ENCODE data around the gene FADS6. TPM values are rescaled to one million over a fixed set of nuclear protein-coding genes. Genes with fewer than 3 reads are reported as not detected.
A peak's percentile ranks its signal among the peaks of the same experiment; 100 is the strongest.

Gene FADS6
- total and polyA plus RNA-seq, 12 donors = 0.92 to 15.3 (median 6.0) TPM

GRCh38 chr17:74866198-74866835, 27.1 kb downstream of the FADS6 start:
- Histone ChIP-seq H3K27me3 (no peaks in the 10 kb centered on the region), H3K4me3 (no peak overlapping the region), H3K36me3 (replicated peaks in 1 of 2) (peaks cover 0 to 9% of the 10 kb centered on the region in 2 donors), H3K9me3 (replicated peaks in 1 of 3) (no peaks in the 10 kb centered on the region), H3K4me1 (replicated peaks in 1 of 2) (peaks cover 33 to 66% of the 10 kb centered on the region in 2 donors), H3K27ac (peak overlapping the region in 2 of 5 donors; percentile 7 to 41)
- intact Hi-C loops (cut with DNase I) = no loop called here
- WGBS, 4 donors = 45 to 72% (median 55%) methylated on average over 11 to 19 of the region's 19 CpGs
- peak in 1 of 7 donors; percentile 52 for DNase-seq
- TF ChIP-seq POLR2A (IDR thresholded peaks at IDR 0.05) = no peak
- TF ChIP-seq CTCF (IDR thresholded peaks at IDR 0.05) = no peak

- 37 to 67% (median 49%) methylated on average over 4 to 19 of the region's 19 CpGs for WGBS, 4 donors
Observed at GRCh38 chr17:74865504-74866197, 27.8 kb downstream of the FADS6 start.

GRCh38 chr17:74864866-74865395, 28.5 kb downstream of the FADS6 start:
- H3K36me3 ChIP-seq (replicated peaks in 1 of 2) = peaks cover 0 to 9% of the 10 kb centered on the region in 2 donors
- intact Hi-C loops (cut with DNase I) = loop anchor here (2.0 to 5.0 kb wide), 4 partner anchors 72 to 123 kb away; partner anchors contain the start of gene NHERF1 (in 1 of the 2)
- peak; percentile 92 to 98 (median 96) for TF ChIP-seq CTCF (IDR thresholded peaks at IDR 0.05)
- TF ChIP-seq POLR2A (IDR thresholded peaks at IDR 0.05) = no peak
- H3K9me3 ChIP-seq (replicated peaks in 1 of 3) = no peaks in the 10 kb centered on the region
- peak overlapping the region in 3 of 5 donors; percentile 40 to 64 (median 45) for H3K27ac ChIP-seq
- H3K4me3 ChIP-seq = no peak overlapping the region
- peaks cover 37 to 76% of the 10 kb centered on the region in 2 donors for H3K4me1 ChIP-seq (replicated peaks in 1 of 2)
- peak; percentile 77 to 93 (median 81) for DNase-seq
- H3K27me3 ChIP-seq = no peaks in the 10 kb centered on the region
- 18 to 27% (median 19%) methylated on average over 8 to 11 of the region's 11 CpGs for WGBS, 4 donors

More at GRCh38 chr17:74865504-74866197, 27.8 kb downstream of the FADS6 start:
- peak overlapping the region in 1 of 4 donors; percentile 9 for H3K4me3 ChIP-seq
- H3K9me3 ChIP-seq (replicated peaks in 1 of 3) = no peaks in the 10 kb centered on the region
- intact Hi-C loops (cut with DNase I) = loop anchor here in 1 of 2 donors (2.0 kb wide), 1 partner anchor 73 kb away; no protein-coding TSS in a partner anchor
- peaks cover 0 to 9% of the 10 kb centered on the region in 2 donors for H3K36me3 ChIP-seq (replicated peaks in 1 of 2)
- peak in 3 of 7 donors; percentile 41 to 52 (median 49) for DNase-seq
- peak overlapping the region in 1 of 5 donors; percentile 41 for H3K27ac ChIP-seq
- peaks cover 39 to 72% of the 10 kb centered on the region in 2 donors for H3K4me1 ChIP-seq (replicated peaks in 1 of 2)
- H3K27me3 ChIP-seq = no peaks in the 10 kb centered on the region
- TF ChIP-seq POLR2A (IDR thresholded peaks at IDR 0.05) = no peak
- TF ChIP-seq CTCF (IDR thresholded peaks at IDR 0.05) = no peak
